Neutrophil (primary cell): ENCODE results near the gene RMND1.
"Not testable (repeated sequence)": the region's sequence is repeated elsewhere in the genome, so short reads cannot be mapped to it uniquely, and the experiment has no call there.

ENCODE experiments used
- H3K27ac ChIP-seq: fragments of 200-600 bp; sonication (generic); 2 replicates; pipeline ENCODE4 v1.5.1; 2016; ENCODE audit warnings: mild to moderate bottlenecking, moderate library complexity
- H3K27me3 ChIP-seq: fragments of 200-600 bp; sonication (generic); 2 replicates; pipeline ENCODE4 v1.6.0; 2016; ENCODE audit warnings: mild to moderate bottlenecking
- H3K36me3 ChIP-seq: fragments of 200-600 bp; sonication (generic); 2 replicates; pipeline ENCODE4 v1.5.1; 2017
- H3K4me1 ChIP-seq, 2 experiments: fragments of 200-600 bp in 1 of 2; sonication (generic) in 1 of 2; 1 replicate in 1 of 2; 2 replicates in 1 of 2; pipeline versions ENCODE4 v1.5.1 to v1.6.1; 2013 to 2016; ENCODE audit warnings: low read depth in 1 of 2, low read length in 1 of 2, mild to moderate bottlenecking in 1 of 2, moderate library complexity in 1 of 2; ENCODE audit not compliant: control insufficient read depth in 1 of 2, insufficient read depth in 1 of 2
- H3K4me3 ChIP-seq, 2 experiments: fragments of 200-600 bp in 1 of 2; sonication (generic) in 1 of 2; 1 replicate in 1 of 2; 2 replicates in 1 of 2; pipeline ENCODE4 v1.5.1; 2013 to 2016; ENCODE audit warnings: low read depth in 1 of 2, low read length in 1 of 2, mild to moderate bottlenecking in 1 of 2, moderate library complexity in 1 of 2
- H3K9me3 ChIP-seq: fragments of 200-600 bp; sonication (generic); 2 replicates; pipeline ENCODE4 v1.5.1; 2016
- TF ChIP-seq, protein P1 (sequence below): fragments of 200-600 bp; sonication (generic); IDR thresholded peaks from 2 replicates; pipeline ENCODE4 v1.5.1; 2016; ENCODE audit warnings: antibody characterized with exemption

The RMND1 gene

DNA sequence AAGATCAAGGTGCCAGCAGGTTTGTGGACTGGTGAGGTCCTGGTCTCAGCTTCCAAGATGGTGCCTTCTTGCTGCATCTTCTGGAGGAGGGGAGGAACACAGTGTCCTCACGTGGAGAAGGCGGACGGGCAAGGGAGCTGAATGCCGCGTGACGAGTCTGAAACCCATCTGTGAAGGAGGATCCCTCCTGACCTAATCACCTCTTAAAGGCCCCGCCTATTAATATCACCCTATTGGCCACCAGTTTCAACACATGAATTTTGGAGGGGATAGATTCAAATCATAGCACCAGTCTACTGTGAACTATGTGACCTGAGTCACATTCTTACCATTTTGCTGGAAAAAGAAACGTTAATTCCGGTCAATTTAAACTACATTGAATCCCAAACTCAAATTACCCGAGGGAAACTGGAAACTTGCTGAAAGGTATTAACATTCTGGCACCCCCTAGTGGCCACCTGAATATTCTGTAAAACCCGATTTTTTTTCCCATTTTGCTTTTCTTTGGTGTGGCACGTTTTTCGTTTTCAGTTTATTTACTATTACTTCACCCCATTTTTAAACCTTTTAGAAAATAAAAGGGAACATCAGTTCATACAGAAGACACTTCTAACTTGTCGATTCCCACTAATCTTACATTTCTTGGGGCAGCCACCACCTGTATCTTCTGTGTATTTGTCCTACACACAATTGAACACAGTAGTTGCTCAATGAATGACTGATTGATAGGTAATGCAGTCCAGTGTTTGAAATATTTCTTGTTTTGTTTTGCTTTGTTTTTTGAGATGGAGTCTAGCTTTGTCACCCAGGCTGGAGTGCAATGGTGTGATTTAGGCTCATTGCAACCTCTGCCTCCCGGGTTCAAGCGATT lies 24.0 kb upstream of the RMND1 start:
- Histone ChIP-seq H3K36me3 (no peaks in the 10 kb centered on the region), H3K4me3 (no peak overlapping the region), H3K4me1 (peaks cover 15 to 25% of the 10 kb centered on the region in 2 experiments), H3K9me3 (no peaks in the 10 kb centered on the region), H3K27me3 (no peaks in the 10 kb centered on the region), H3K27ac (no peak overlapping the region)
- TF ChIP-seq, protein P1, sequence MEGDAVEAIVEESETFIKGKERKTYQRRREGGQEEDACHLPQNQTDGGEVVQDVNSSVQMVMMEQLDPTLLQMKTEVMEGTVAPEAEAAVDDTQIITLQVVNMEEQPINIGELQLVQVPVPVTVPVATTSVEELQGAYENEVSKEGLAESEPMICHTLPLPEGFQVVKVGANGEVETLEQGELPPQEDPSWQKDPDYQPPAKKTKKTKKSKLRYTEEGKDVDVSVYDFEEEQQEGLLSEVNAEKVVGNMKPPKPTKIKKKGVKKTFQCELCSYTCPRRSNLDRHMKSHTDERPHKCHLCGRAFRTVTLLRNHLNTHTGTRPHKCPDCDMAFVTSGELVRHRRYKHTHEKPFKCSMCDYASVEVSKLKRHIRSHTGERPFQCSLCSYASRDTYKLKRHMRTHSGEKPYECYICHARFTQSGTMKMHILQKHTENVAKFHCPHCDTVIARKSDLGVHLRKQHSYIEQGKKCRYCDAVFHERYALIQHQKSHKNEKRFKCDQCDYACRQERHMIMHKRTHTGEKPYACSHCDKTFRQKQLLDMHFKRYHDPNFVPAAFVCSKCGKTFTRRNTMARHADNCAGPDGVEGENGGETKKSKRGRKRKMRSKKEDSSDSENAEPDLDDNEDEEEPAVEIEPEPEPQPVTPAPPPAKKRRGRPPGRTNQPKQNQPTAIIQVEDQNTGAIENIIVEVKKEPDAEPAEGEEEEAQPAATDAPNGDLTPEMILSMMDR, result peak; percentile 64

DNA sequence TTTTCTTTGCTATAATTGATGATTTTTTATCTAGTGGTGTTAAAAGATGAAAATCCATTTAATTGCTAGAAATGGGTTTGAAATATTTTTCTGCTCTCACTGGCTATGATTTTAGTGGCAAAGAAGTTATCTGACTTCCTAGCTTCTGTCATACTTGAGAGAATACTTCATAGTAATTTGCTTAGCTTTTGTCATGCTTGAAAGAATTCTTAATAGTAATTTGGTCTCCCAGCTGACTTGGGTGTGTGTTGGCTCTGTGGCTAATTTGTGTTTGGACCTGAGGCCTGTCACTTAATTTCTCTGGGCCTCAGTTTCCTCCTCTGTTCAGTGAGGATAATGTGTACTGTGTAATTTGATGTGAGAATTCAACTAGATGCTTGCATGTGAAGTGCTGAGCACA lies 12.8 kb upstream of the RMND1 start:
- H3K4me1 ChIP-seq, result no peaks in the 10 kb centered on the region
- H3K4me3 ChIP-seq, result no peak overlapping the region
- no peaks in the 10 kb centered on the region for H3K27me3 ChIP-seq
- TF ChIP-seq, protein P1, result no peak
- H3K36me3 ChIP-seq, result peaks cover 61% of the 10 kb centered on the region
- H3K9me3 ChIP-seq, result no peaks in the 10 kb centered on the region
- H3K27ac ChIP-seq, result no peak overlapping the region

DNA sequence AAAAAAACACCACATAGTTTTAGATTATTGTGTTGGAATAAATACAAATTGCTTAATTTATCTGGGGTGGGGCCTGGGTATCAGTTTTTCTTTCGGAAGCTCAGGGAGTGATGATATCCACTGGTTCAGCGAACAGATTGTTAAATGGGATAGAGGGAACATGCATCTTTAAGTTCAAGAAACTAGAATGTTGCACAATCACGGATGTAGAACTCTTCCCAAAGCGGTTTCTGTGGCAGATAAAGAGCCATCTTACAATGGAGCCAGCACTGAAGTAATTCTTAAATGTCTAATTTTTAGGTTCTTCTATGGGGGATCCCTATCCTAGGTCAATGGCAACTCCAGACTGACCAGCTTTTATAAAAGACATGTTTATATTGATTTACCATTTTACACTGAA lies 9.7 kb upstream of the RMND1 start:
- peaks cover 59% of the 10 kb centered on the region for H3K36me3 ChIP-seq
- TF ChIP-seq, protein P1, result no peak
- H3K4me3 ChIP-seq, result no peak overlapping the region
- no peak overlapping the region for H3K27ac ChIP-seq
- H3K27me3 ChIP-seq, result no peaks in the 10 kb centered on the region
- no peaks in the 10 kb centered on the region for H3K9me3 ChIP-seq
- no peaks in the 10 kb centered on the region for H3K4me1 ChIP-seq

DNA sequence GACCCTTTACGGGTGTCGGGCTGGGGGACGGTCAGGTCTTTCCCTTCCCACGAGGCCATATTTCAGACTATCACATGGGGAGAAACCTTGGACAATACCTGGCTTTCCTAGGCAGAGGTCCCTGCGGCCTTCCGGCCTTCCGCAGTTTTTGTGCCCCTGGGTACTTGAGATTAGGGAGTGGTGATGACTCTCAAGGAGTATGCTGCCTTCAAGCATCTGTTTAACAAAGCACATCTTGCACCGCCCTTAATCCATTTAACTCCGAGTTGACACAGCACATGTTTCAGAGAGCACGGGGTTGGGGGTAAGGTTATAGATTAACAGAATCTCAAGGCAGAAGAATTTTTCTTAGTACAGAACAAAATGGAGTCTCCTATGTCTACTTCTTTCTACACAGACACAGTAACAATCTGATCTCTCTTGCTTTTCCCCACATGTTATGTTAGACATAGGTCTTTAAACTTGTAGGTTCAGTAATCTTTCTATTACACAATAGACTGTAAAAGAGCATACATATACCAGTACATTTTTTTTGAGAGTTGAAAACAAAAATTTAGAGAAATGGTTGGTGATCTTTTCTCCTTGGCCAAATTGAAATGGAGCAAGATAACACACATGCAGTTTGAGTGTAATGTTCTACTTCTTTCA lies 3.9 kb upstream of the RMND1 start:
- Histone ChIP-seq H3K36me3 (peaks cover 27% of the 10 kb centered on the region), H3K4me1 (peaks cover 25 to 31% of the 10 kb centered on the region in 2 experiments)
- H3K4me3 ChIP-seq, H3K27me3 ChIP-seq, H3K9me3 ChIP-seq, H3K27ac ChIP-seq: not testable (repeated sequence)

DNA sequence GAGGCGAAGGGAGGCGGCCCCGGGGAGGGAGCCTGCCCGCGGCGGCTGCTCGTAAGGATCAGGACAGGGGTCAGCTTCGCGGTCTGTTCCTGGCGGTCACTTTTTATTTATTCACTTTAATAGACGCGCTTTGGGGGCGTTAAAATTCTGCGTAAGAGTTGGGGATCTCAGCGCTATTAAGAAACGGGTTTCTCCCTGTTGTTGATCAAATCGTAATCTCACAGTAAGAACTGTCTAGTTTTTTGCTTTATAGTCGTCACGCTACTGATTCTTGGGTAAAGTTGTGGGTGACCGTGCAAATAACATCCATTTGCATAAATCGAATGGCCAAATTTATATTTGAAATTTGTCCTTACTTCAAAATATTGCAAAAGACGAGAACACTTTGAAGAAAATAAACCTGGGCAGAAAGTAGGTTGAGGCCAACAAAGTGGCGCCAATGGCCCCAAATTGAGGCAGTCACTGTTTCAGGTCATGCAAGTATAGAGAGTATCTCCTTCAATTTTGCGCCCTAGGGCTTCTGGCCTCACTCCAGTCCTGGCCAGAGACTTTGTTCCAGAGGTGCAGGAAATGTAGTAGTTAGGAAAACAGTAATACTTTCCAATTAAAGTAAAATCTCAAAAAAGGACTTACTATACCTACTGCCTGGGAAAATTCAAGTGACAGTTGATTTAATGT lies 963 bp upstream of the RMND1 start:
- peaks cover 25 to 31% of the 10 kb centered on the region in 2 experiments for H3K4me1 ChIP-seq
- no peaks in the 10 kb centered on the region for H3K9me3 ChIP-seq
- H3K36me3 ChIP-seq, result no peaks in the 10 kb centered on the region
- H3K4me3 ChIP-seq, result peak overlapping the region; percentile 91 to 96
- TF ChIP-seq, protein P1, result no peak
- peak overlapping the region; percentile 95 for H3K27ac ChIP-seq
- no peaks in the 10 kb centered on the region for H3K27me3 ChIP-seq
